Effector CD8-positive, alpha-beta T cell (primary cell): ENCODE results near the gene DHX35.
"Not testable (repeated sequence)": the region's sequence is repeated elsewhere in the genome, so short reads cannot be mapped to it uniquely, and the experiment has no call there.

Experiments used
- DNase-seq: peaks from one replicate; lab custom pipeline; 2025; lab: John Stamatoyannopoulos, UW

The DHX35 gene

DNA sequence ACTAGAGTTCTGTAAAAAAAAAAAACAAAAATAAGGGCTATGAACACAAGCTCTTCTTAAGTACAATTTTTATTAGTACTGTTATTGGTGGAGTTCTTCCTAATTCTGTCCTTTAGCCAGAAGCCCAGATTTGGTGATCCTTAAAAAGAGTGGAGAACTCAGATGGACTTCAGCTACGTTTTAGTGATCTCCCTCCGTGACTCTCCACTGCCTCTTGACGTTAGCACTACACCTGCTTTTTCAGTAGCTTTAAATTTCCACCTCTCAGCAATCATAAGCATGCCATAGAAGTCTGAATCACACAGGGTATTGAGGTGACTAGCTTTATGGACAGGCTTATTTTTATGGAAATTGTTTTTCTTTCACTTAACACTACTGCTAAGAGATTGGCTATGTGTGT, 17.7 kb downstream of the DHX35 start:
- no peak for DNase-seq

DNA sequence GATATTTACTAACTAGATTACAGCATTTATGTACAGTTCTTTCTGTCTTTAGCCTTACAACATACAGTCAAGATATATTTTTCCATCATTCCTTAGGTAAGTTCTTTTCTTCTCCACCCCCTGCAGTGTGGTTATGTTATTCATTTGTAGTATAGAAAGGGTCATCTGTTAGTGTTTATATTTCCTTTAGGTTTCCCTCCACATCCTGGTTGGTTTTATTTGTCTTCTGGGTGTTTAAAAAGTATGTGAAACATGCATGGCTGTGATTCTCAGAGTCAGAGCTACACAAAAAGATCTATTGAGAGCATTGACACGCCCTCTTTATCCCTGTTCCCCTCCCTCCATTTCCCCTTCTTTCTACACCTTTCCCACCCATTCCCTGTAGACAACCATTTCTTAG, 20.1 kb downstream of the DHX35 start:
- DNase-seq: no peak

DNA sequence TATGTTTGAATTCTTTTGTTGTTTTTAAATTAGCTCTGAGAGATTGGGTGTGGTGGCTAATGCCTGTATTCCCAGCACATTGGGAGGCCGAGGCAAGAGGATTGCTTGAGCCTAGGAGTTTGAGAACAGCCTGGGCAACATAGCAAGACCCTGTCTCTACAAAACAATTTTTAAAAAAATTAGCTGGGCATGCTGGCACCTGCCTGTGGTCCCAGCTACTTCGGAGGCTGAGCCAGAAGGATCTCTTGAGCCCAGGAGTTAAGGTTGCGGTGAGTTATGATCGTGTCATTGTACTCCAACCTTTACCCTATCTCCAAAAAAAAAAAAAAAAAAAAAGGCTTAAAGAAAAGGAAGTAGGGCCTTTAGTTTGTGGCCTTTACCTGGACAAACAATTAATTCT, 22.9 kb downstream of the DHX35 start:
- DNase-seq: no peak

DNA sequence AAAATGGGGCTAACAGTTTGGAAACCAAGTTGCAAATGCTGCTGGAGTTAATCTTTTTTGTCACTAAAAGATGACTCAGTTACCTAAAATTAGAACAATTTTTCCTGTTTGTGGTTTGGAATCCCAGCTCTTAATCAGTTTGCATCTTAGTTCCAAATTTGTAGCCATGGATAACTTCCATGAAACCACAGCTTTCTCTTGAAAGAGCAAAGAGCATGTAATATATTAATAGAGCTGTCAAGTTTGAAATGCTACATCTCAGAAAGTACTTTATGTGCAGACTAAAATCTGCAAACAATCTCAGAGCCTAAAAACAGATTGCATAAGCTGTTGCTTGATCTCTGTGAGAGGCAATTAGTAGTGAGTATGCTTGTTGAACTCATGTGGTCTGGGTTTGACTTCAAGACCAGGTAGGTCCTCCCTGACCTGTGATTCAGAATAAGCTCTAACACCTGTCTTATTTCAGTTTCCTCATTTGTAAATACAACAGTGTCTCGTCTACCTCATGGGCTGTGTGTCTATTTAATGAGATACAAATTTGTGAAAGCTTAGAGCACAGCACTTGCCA, 23.5 kb downstream of the DHX35 start:
- no peak for DNase-seq

DNA sequence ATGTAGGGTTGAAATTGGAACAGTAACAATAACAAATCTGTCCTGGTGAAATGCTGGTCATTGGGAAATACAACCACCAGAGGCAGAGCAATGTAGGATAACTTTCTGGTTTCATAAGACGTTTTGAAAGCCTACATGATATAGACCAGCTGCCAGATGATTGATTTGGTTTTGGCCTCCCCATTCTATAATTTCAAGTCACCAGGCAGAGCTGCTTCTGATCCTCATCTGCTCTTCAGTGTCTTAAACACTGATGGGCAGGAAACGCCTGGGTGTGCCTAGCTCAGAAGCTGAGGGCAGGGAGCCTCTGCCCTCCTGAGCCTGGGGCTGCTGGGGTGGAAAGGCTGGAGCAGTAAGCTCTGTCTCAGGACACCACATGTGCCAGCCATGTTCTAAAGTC, 24.5 kb downstream of the DHX35 start:
- no peak for DNase-seq

DNA sequence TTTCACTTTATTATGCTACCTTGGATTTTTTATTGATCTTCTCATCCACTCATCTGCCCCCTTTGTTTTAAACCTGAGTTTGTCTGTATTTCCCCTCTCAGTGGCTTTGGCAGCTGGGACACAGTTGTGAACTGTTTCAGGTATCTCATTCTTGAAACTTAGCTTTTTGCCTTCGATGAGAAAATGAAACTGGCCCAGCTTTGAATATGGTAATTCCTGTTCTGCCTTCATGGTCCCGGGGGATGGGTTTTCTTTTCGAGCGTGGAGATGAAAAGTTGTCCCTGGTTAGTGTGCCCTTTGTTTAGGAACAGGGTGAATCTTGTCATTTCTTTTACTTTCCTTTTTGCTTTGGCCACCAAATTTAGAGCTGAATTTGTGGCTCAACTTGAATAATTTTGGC, 25.6 kb downstream of the DHX35 start:
- DNase-seq: no peak

DNA sequence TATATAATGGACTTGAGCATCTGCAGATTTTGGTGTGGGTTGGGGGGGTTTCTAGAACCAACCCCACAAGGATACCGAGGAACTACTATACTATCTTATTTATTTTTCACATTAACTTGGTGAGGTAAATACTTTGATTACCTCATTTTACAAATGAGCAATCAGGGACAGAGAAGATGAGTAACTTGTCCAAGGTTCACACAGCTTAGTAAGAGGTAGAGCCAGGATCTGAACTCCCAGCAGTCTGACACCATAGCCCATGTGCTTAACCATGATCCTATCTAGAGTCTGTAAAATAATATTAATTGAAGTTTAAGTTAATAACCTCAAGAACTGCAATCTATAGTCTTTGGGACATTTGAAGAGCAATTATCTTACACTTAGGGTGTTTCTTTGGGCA, 28.6 kb downstream of the DHX35 start:
- no peak for DNase-seq

DNA sequence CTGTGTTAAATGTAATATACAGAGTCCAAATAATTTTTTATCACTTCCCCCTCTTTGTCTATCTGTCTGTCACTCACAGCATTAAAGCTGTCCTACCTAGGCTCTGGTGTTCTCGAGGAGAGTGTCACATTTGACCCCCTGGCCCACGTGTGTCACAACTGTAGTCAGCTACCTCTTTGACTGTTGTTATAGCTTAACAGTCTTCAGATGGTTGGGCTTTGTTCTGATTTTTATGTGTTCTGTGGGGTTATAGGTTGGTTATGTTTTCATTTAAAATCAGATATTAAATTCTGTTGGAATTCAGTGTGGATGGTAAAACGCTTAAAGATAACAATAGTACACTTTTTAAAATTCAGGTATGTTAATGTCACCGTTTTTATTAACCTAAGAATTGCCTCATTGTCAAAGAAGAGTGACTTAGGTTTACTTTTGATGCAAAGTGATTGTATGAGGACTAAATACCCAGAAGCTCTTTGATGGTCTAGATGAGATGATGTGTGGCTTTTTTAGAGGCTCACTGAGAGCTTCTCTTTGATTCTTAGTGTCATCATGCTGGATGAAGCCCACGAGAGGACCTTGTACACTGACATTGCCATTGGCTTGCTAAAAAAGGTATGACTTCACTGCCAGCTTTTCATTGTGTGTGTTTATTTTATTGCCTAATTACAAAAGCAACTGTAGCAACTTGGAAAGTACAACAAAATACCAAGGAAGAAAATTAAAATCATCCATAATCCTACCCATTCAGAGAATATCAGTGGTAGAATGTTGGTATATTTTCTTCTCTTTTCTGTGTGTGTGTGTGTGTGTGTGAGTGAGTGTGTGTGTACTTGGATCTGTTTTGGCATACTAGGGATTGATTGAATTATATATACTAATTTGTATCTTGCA, 29.9 kb downstream of the DHX35 start:
- DNase-seq: no peak

DNA sequence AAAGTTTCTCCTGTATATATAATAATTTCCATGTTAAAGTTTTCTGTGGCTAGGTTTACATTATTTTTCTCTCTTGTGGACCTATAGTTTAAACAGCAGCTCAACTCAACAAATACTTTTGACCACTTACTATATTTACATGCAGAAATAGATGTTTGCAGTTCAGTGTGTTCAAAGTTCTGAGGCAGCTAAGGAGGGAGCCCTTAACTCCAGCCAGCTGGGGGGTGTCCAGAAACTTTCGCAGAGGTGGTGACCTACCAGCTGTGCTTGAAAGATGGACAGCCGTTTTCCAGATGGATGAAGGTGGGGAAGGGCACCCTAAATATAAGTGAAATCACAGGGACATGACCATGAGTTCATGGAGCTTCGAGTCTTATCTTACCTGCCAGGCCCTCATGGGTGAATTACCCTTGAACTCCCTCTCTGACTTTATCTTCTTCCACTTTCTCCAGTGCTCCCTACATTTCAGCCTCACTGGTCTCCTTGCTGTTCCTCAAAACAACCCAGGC, 33.4 kb downstream of the DHX35 start:
- no peak for DNase-seq

DNA sequence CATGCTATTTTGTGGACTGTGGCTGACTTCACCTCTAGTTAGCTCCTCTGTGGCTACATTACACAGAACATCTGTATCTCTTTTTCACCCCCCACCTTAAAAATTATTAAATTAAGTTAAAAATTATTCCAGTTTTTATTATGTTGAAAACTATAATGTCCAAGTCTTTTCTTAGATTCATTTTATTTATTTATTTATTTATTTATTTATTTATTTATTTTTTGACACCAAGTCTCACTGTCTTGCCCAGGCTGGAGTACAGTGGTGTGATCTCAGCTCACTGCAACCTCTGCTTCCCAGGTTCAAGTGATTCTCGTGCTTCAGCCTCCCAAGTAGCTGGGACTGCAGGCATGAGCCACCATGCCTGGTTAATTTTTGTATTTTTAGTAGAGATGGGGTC, 34.7 kb downstream of the DHX35 start:
- not testable (repeated sequence) for DNase-seq

DNA sequence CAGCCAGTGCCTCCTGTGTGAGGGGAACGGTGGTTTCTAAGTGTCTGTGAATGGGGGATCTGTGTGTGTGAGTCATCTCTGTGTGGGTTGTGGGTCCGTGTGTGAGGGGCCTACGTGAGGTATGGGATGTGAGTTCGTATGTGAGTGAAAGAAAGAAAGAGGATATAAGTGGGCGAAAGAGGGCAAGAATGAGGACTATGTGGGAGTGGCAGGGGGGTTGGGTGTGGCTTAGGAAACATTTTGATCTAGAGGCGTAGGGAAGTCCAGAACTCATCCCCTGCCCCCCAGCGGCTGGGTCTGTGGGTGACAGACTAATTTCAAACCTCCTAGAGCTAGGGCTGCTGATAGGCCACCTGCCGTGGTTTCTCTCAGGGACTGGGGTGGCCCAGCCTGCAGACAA, 35.5 kb downstream of the DHX35 start:
- DNase-seq: no peak

DNA sequence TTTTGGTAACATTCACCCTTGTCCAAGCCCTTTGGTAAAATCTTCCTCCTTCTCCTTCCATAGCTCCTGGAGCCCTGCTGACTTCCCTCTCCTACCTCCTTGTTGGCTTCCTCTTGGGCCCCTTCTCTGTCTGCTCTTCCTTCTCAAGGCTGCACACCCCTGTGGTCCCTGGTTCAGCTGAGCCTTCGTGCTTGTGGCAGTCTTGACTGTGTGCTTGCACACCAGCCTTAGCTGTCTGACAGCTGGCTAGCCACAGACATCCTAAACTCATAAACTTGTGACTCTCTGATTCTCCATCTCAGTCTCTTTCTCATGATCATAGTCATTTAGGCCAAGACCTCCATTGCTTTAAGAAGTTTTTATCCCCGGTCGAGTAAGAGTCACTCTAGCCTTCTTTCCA, 37.1 kb downstream of the DHX35 start:
- no peak for DNase-seq

DNA sequence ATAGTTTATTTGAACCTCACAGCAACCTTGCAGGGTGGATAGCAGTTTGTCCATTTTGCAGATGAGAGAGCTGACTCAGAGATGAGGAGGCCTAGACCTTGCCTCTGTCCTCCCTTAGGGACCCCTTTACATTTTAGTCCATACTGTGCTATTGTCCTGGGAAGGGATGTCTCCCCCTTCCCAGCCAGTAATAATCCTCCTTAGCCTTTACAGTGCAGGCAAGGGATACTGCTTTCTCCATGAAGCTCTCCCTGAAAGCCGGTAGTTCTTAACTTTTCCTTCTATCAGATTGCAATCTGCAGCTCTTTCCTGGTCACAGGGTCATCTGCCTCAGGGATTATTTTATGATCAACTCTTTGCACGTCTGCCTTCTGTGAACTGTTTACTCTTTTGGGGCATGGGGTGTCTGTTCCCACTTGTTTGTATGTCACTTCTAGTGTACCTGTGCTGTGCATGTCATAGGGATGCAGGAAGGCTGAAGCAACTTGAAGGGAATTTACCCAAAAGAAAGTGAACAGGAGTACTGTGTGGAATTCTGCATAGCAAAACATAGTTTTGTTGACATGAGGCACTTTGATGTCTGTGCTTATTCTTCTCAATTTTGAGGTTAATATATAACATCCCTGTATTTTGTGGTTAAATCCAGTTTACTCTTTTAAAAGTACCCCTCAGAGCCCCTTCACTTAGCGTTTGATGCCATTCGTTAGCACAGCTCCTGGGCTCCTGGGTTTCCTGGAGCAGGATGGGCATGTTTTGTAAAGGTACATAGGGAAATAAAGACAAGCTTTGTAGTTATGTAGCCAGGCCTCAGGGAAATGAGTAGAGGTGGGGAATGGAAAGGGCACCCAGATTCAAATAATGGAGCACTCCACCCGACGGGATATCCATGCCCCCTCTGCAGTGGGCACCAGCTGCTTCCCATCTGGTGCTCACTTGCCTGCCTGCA, 38.1 kb downstream of the DHX35 start:
- DNase-seq: no peak

DNA sequence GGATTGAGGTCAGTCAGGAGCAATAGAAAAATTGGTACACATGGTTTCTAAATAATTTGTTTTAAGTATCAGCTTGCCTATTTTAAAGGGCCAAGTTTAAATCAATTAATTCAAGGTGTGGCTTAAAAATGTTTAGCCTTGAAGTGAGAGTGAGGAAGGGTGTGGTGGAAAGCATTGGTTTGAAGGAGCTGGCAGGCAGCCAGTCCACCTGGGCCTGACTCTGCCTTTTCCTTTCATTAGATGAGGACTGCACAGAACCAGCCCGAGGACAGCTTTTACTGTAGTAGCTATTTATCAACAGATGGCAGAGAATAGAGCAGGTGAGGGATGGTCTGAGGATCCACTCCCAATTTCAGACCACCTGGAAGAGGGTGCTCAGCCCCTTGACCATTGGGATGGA, 42.4 kb downstream of the DHX35 start:
- DNase-seq: no peak

DNA sequence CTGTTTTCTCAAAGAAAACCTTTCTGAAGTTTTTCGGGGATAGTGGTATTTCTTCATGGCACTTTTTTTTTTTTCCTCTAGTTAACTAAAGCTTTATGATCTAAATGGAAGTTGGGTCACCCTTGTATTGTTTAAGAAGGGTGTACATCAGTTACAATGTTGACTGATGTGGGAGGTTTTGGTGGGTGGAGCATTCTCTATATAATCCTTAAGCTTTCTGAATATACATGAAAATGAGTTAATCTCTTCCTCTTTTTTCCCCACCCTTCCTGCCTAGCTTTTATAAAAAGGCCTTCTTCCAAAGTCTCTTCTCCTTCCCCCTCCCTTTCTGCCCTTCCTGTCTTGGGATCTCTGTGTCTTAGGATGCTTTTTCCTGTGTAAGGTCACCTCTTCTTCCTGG, 47.2 kb downstream of the DHX35 start:
- no peak for DNase-seq

DNA sequence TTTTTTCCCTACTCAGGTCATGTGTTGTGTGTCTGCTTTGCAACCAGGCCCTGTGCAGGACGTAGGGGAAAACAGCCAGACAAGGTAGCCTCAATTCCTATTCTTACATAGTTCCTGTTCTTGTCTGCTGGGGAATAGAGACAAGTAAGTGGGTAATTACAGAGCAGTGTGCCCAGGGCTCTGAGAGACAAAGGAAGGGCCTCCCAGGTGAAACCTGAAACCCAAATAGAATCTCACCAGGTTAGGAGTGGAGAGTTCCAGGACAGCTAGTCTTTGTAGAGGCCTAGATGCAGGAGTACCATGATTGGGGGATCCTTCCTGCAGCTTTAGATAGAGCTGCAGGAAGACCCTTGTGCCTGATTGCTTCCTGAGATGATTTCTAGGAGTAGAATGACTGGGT, 48.4 kb downstream of the DHX35 start:
- DNase-seq: no peak

DNA sequence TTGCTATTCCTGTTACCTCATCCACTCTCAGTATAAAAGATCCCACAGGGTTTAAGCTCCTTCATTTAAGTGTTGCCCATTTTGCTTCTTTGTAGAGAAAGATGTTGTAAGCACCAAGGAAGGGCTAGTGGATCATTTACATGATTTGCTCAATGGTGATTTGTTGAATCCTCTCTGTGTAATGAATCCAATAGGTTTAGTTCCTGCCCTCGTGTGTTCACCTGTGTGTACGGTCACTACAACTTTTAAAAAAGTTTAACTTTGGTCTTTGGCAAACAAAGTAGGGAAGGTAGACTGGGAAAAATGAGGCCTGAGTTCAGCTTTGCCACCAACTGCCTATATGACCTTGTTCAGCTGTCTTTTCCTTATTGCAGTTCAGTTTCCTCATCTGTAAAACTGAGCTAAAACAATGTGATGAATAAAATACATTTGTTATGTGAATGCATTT, 51.5 kb downstream of the DHX35 start:
- no peak for DNase-seq

DNA sequence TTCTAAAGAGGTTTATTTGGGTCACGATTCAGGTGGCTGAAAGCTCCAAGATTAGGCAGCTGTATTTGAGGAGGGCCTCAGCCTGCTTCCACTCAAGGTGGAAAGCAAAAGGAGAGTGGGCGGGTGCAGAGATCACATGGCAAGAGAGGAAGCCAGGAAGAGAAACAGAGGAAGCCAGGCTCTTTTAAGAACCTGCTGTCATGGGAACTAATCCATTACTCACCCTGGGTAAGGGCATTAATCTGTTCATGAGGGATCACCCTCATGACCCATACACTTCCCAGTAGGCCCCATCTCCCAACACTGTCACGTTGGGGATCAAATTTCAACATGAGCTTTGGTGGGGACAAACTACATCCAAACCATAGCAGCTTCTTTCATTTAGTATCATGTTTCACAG, 53.9 kb downstream of the DHX35 start:
- no peak for DNase-seq

DNA sequence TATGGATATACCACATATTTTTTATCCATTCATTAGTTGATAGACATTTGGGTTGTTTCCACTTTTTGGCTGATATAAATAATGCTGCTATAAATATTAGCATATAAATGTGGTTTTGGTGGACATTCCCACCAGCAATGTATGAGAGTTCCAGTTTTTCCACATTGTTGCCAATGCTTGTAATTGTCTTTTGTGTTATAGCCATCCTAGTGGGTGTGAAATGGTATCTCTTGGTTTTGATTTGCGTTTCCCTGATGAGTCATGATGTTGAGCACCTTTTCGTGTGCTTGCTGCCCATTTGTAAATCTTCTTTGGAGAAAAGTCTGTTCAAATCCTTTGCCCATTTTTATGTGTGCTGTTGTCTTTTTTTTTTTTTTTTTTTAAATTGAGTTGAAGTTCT, 54.4 kb downstream of the DHX35 start:
- no peak for DNase-seq

DNA sequence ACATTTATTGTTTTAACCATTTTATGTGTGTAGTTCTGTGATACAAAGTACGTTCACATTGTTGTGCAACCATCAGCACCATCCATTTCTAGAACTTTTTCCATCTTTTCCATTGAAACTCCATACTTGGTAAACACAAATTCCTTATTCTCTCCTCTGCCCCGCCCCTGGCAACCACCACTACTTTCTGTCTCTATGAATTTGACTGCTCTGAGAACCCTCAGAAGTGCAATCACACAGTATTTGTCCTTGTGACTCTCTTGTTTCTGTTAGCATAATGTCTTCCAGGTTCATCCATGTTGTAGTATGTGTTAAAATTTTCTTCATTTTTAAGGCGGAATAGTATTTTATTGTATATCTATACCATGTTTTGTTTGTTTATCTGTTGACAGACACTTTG, 56.9 kb downstream of the DHX35 start:
- DNase-seq: no peak

DNA sequence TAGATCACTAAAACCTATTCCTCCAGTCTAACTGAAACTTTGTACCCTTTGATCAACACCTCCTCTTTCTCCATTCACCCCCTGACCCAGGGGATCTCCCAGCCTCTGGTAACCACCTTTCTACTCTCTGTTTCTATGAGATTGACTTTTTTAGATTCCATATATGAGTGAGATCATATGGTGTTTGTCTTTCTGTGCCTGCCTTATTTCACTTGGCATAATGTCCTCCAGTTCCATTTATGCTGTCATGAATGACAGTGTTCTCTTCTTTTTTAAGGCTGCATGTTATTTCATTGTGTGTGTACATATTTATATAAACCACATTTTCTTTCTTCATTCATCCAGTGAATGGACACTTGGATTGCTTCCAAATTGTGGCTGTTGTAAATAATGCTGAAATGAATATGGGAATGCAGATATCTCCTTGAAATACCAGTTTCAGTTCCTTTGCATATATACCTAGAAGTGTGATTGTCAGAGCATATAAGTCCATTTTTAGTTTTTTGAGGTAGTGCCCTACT, 57.7 kb downstream of the DHX35 start:
- no peak for DNase-seq

DNA sequence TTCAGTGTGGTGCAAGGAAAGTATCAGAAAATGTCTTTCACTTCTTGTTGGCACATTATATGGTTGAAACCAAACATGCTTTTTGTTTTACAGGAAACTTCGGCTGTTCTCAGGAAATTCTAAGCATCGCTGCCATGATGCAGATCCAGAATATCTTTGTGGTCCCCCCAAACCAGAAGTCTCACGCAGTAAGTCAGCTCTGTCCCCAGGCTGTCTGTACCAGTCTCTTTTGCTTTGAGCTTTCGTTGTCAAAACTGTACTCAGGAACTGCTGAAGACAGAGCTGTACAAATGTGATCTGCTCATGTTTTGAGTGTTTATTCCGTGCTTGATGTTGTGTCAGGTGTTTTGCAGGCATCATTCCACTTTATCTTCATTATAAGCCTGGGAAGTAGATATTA, 59.6 kb downstream of the DHX35 start:
- no peak for DNase-seq
